ENCODE measurements around the gene TUBA1C. TPM values are rescaled to one million over a fixed set of nuclear protein-coding genes. Genes with fewer than 3 reads are reported as not detected.

The TUBA1C gene
- total RNA-seq, 2 experiments from 2014 or later: 237 to 240 TPM

DNA sequence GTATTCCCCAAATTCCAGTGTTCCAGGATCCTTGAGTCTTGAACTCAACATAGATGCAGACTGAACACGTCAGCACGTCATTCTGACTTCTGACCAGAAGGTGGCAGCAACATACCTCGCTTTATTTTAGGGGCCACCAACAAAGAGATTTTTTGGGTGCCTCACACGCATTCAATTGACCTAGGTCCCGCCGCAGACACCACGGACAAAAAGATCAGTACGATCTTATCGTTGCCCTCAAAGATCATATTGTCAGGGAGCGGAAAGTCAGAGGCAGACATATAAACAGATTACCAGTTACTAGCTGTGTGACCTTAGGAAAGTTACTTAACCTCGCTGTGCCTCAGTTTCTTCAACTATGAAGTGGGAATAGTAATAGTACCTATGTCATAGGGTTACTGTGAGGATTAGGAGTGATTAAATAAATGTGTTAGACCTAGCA lies 23.6 kb downstream of the TUBA1C start:
- Mint-ChIP-seq H3K27me3 (peaks cover 22% of the 10 kb centered on the region), H3K4me3 (no peak overlapping the region), H3K4me1 (ENCODE audit: low read depth) (no peaks in the 10 kb centered on the region), H3K36me3 (ENCODE audit: low read depth) (no peaks in the 10 kb centered on the region), H3K9me3 (no peaks in the 10 kb centered on the region), H3K27ac (no peak overlapping the region)
- POLR2A ChIA-PET: interaction anchor here (0.7 to 1.9 kb wide), 6 partner anchors 9 to 79 kb away, joined by 3 to 8 read pairs (median 3); partner anchors contain the start of gene SPATS2
- ATAC-seq (peak; percentile 69), DNase-seq (peak; percentile 81)
- CTCF ChIA-PET: interaction anchor here (0.6 to 13.6 kb wide), 40 partner anchors 9 to 292 kb away, joined by 3 to 145 read pairs (median 4); partner anchors contain the start of genes C1QL4, DNAJC22 and TROAP
- TF ChIP-seq, protein P1, sequence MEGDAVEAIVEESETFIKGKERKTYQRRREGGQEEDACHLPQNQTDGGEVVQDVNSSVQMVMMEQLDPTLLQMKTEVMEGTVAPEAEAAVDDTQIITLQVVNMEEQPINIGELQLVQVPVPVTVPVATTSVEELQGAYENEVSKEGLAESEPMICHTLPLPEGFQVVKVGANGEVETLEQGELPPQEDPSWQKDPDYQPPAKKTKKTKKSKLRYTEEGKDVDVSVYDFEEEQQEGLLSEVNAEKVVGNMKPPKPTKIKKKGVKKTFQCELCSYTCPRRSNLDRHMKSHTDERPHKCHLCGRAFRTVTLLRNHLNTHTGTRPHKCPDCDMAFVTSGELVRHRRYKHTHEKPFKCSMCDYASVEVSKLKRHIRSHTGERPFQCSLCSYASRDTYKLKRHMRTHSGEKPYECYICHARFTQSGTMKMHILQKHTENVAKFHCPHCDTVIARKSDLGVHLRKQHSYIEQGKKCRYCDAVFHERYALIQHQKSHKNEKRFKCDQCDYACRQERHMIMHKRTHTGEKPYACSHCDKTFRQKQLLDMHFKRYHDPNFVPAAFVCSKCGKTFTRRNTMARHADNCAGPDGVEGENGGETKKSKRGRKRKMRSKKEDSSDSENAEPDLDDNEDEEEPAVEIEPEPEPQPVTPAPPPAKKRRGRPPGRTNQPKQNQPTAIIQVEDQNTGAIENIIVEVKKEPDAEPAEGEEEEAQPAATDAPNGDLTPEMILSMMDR (IDR thresholded peaks at IDR 0.05): peak; percentile 95
- intact Hi-C loops (cut with micrococcal nuclease): loop anchor here (2.0 kb wide), 1 partner anchor 54 kb away; no protein-coding TSS in a partner anchor

DNA sequence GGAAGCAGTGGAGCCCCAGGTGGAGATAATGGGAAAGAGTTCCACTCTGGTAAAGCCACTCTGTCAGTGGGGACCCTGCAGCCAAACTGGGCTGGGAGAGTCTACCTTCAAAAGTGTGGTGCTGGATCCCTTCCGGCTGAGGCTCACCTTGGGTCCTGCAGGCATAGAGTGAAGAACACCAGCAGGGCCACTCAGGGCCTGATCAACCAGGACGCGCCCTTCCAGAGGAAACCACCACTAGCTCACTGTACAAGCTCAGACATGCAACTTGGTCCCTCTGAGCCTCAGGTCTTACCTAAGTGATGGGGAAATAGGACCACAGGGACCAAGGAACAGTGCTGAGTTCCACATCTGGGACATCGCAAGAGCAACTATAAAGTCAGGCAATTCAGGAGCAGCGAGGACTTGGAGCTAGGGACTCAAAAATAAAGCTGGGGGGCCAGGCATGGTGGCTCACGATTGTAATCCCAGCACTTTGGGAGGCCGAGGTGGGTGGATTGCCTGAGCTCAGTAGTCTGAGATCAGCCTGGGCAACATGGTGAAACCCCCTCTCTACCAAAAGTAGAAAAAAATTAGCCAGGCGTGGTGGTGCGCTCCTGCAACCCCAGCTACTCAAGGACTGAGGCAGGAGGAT lies 24.2 kb downstream of the TUBA1C start:
- Mint-ChIP-seq H3K27ac (no peak overlapping the region), H3K4me3 (no peak overlapping the region), H3K9me3 (no peaks in the 10 kb centered on the region), H3K4me1 (ENCODE audit: low read depth) (no peaks in the 10 kb centered on the region), H3K27me3 (peaks cover 25% of the 10 kb centered on the region), H3K36me3 (ENCODE audit: low read depth) (no peaks in the 10 kb centered on the region)
- TF ChIP-seq, protein P1 (IDR thresholded peaks at IDR 0.05): no peak
- ChIA-PET CTCF (interaction anchor here (0.6 to 13.6 kb wide), 44 partner anchors 8 to 291 kb away, joined by 3 to 145 read pairs (median 4); partner anchors contain the start of genes C1QL4, DNAJC22 and TROAP), POLR2A (interaction anchor here (0.7 to 1.9 kb wide), 7 partner anchors 8 to 78 kb away, joined by 3 to 8 read pairs (median 3); partner anchors contain the start of genes C1QL4 and SPATS2)
- intact Hi-C loops (cut with micrococcal nuclease): loop anchor here (2.0 kb wide), 1 partner anchor 54 kb away; no protein-coding TSS in a partner anchor
- no peak for DNase-seq
- ATAC-seq: no peak

DNA sequence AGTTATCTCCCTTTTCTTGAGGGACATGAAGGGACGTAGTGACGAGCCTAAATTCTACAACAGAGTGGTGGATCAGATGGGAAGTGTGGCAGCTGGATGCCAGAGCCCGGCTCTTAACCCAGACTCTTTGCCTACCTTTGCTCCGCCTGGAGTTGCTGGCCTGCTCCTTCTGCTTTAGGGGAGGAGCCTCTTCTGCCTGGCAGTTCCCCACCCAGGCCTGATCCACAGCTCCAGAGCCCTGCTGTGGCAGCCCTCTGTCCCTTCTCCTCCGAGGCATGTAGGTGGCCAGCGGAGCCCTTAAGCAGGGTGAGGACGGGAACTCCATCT lies 27.8 kb downstream of the TUBA1C start:
- intact Hi-C loops (cut with micrococcal nuclease): no loop called here
- no peak for DNase-seq
- no peak overlapping the region for H3K27ac Mint-ChIP-seq
- POLR2A ChIA-PET: interaction anchor here (0.7 to 1.9 kb wide), 3 partner anchors 27 to 49 kb away, joined by 3 to 5 read pairs (median 4); no protein-coding TSS in a partner anchor
- TF ChIP-seq, protein P1 (IDR thresholded peaks at IDR 0.05): no peak
- CTCF ChIA-PET: interaction anchor here (2.4 to 13.6 kb wide), 5 partner anchors 12 to 66 kb away, joined by 9 to 145 read pairs (median 115); partner anchors contain the start of gene DNAJC22
- no peaks in the 10 kb centered on the region for H3K9me3 Mint-ChIP-seq
- ATAC-seq: no peak
- no peaks in the 10 kb centered on the region for H3K36me3 Mint-ChIP-seq (ENCODE audit: low read depth)
- no peak overlapping the region for H3K4me3 Mint-ChIP-seq
- peaks cover 43% of the 10 kb centered on the region for H3K27me3 Mint-ChIP-seq
- H3K4me1 Mint-ChIP-seq (ENCODE audit: low read depth): peaks cover 13% of the 10 kb centered on the region

DNA sequence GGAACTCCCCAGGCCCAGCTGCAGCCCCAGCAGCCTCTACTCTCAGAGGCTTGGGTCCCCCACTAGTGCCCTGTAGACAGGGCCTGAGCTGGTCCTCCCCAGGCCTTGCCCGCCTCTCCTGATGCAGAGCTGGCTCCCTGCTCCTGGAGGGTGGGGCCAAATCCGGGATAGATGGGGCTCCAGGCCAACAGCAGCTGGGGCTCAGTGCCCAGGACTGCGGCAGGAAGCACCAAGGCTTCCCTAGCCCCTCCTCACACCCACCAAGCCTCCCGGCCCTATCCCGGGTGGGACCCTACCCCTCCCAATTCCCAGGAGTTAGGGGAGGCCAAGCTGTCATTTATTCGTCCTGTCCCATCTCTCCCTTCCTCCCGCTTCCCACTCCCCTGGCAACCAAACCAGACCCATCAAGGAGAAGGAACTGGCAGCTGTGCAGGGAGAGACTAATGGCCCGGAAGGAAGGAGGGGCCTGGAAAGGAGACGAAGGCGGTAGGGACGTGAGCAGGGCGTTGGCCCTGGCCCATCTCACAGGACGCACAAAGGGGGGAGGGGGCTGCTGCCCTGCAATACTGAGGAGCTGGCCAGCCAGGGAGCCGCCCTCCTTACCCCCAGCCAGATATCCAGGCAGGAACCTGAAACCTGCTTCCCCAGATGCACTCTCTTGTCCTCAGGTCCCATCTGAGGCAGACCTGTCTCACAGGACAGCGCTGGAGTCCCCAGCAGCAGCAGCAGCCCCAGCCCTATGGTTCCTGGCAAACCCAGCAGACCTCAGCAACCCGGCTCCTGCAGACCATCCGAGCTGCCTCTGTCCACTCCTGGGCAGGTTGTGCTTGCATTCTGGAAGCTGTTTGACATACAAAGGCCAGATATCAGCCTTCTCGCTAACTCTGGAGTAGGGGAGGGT lies 28.4 kb downstream of the TUBA1C start:
- H3K9me3 Mint-ChIP-seq: no peaks in the 10 kb centered on the region
- TF ChIP-seq, protein P1 (IDR thresholded peaks at IDR 0.05): no peak
- DNase-seq: no peak
- no peak overlapping the region for H3K27ac Mint-ChIP-seq
- POLR2A ChIA-PET: interaction anchor here (1.6 to 1.9 kb wide), 2 partner anchors 39 to 49 kb away, joined by 4 to 5 read pairs; no protein-coding TSS in a partner anchor
- H3K36me3 Mint-ChIP-seq (ENCODE audit: low read depth): no peaks in the 10 kb centered on the region
- CTCF ChIA-PET: interaction anchor here (1.0 to 13.6 kb wide), 8 partner anchors 9 to 66 kb away, joined by 3 to 145 read pairs (median 72); partner anchors contain the start of gene DNAJC22
- peaks cover 43% of the 10 kb centered on the region for H3K27me3 Mint-ChIP-seq
- H3K4me3 Mint-ChIP-seq: no peak overlapping the region
- peaks cover 13% of the 10 kb centered on the region for H3K4me1 Mint-ChIP-seq (ENCODE audit: low read depth)
- intact Hi-C loops (cut with micrococcal nuclease): no loop called here
- ATAC-seq: no peak
